UCSD-AML1 (cell line): ENCODE results near the gene TCF25.
A peak's percentile ranks its signal among the peaks of the same experiment; 100 is the strongest.
"Not testable (repeated sequence)": the region's sequence is repeated elsewhere in the genome, so short reads cannot be mapped to it uniquely, and the experiment has no call there.

Experiments
- DNase-seq: peaks from one replicate; lab custom pipeline; 2025; ENCODE audit not compliant: unreplicated experiment; lab: John Stamatoyannopoulos, UW

Gene TCF25

DNA sequence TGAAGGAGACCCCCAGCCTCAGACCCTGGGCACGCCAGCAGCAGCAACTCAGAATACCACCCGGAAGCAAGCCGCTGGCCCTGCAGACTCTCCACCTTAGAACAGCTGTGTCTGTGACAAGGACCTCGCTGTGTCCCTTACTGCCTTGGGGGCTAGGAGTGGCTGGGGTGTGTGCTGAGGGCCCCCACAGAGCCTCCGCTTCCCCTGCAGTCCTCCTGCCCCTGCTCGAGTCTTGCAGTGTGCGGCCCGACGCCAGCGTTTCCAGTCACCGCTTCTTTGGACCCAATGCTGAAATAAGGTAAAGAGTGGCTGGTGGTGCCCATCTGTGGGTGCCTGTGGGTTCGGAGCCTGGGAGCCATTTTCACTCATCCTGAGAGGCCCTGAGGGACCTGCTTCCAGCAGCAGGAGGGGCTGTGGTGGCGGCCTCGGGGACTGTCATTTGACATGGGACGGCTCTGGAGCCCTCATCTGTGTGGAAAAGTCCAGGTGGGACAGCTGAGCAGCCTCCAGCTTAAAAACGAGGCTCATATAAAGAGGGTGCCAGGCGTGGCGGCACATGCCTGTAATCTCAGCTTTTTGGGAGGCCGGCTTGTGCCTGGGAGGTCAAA, 30.6 kb downstream of the TCF25 start:
- DNase-seq, result no peak

DNA sequence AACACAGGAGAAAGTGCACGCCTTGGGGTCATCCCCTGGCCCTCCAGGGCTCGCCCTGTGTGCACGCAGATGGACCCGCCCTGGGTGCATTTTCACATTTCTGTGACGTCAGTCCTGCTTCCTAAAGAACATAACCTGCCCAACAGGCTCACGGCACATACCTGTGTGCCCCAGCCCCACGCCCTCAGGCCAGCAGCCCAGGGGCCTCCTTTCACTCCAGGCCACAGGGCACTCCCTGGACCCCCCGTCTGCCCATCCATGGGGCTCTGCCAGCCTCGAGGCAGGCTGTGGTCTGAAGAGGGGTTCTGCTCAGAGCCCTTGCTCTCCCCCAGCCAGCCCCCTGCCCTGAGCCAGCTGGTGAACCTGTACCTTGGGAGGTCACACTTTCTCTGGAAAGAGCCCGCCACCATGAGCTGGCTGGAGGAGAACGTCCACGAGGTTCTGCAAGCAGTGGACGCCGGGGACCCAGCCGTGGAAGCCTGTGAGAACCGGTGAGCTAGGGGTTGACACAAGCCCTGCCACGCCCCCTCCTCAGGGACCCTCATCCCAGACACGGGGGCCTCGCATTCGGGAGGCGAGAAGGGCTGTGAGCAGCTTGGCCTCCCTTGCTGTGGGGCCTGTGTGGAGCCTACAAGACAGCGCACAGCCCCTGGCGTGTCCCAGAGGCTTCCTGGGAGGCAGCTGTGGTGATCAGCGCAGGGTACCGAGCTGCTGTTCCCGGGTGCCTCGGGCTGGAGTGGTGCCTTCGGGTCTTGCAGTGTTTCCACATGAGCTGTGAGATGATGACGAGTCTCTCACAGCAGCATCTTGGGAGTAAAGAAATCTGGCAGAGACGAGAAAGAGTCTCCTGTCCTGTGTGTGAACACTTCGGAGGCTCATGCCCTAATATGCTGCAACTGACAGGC, 31.5 kb downstream of the TCF25 start:
- DNase-seq, result no peak

DNA sequence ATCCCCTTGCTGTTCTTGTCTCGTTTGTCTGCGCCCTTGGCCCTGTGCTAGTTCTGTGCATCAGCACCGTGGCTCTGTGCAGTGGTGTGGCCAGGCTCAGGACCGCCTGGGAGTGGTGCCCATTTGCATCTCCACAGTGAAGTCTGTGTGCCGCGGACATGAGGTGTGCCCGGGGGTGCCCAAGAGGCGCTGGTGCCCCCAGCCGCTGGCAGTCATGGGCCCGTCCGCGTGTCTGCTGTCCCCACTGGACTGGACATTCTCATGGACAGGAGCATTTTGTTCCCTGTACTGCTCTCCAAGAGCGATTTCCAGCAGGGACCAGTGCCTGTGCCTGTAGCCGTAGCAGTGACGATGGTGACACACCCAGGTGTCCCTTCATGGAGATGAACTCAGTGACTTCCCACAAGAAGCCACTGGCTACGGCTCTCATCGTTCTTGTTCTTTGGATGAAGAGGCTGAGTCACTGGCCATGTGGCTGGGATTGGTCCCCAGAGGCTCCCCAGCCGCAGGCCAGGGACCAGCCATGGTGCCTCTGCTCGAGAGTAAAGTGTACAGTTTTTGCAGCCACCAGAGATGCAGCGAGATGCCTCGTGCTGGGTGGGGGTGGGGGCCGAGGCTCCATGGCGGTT, 32.2 kb downstream of the TCF25 start:
- DNase-seq, result no peak

DNA sequence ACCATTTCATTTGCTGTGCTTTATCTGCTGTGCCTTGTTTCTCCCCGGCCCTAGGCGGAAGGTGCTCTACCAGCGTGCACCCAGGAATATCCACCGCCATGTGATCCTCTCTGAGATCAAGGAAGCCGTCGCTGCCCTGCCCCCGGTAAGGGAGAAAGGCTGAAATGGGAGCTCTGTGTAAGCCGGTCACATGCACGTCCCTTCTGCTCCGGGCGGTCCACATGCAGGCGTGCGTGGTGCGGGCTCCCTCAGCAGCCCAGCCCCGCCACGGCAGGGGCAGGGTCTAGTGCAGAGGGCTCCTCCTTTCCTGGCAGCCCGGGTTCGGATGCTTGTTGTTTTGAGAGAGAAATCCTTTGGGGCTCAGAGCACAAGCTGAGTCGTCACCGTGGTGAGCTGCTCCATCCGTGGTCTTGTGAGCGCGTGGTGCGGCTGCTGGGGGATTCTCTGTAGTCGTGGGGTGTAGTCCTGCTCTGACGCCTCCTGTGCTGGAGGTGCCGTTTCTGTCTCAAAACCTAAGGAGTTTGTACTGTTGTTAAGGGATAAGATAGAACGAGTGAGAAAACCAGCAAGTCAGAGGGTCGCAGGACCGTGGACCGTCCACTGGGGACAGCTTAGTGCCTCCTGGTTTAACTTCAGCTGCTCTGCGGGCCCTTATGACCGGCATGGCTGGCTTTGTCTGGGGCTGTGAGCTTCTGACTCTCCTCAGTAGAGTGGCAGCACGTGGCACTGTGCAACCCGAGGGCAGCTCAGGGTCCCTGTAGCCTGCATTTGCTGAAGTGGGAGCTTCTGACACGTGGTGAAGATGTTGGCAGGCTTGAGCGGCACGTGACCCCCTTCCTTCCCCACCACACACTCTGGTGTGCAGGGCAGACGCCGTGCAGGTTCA, 33.0 kb downstream of the TCF25 start:
- DNase-seq, result no peak

DNA sequence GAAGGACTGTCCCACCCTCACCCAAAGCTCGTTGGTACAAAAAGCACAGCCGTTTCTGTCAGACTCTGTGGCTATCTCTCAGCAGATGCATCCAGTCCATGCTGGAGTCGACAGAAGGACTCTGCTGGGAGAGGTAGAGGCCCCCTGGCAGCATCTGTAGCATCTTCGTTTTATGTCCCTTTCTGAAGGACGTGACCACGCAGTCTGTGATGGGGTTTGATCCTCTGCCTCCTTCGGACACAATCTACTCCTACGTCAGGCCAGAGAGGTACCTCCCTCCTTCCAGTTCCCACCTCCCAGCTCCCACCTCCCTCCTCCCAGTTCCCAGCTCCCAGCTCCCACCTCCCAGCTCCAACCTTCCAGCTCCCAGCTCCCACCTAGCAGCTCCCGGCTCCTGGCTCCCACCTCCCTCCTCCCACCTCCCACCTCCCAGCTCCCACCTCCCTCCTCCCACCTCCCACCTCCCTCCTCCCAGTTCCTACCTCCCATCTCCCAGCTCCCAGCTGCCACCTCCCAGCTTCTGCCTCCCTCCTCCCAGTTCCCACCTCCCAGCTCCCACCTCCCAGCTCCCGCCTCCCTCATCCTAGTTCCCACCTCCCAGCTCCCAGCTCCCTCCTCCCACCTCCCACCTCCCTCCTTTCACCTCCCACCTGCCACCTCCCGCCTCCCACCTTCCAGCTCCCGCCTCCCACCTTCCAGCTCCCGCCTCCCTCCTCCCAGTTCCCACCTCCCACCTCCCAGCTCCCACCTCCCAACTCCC, 33.8 kb downstream of the TCF25 start:
- no peak for DNase-seq

DNA sequence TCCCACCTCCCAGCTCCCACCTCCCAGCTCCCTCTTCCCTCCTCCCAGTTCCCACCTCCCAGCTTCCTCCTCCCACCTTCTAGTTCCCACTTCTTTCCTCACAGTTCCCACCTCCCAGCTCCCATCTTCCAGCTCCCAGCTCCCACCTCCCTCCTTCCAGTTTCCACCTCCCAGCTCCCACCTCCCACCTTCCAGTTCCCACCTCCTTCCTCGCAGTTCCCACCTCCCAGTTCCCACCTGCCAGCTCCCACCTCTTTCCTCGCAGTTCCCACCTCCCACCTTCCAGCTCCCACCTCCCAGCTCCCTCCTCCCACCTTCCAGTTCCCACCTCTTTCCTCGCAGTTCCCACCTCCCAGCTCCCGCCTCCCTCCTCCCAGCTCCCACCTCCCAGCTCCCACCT, 34.8 kb downstream of the TCF25 start:
- DNase-seq, result no peak

DNA sequence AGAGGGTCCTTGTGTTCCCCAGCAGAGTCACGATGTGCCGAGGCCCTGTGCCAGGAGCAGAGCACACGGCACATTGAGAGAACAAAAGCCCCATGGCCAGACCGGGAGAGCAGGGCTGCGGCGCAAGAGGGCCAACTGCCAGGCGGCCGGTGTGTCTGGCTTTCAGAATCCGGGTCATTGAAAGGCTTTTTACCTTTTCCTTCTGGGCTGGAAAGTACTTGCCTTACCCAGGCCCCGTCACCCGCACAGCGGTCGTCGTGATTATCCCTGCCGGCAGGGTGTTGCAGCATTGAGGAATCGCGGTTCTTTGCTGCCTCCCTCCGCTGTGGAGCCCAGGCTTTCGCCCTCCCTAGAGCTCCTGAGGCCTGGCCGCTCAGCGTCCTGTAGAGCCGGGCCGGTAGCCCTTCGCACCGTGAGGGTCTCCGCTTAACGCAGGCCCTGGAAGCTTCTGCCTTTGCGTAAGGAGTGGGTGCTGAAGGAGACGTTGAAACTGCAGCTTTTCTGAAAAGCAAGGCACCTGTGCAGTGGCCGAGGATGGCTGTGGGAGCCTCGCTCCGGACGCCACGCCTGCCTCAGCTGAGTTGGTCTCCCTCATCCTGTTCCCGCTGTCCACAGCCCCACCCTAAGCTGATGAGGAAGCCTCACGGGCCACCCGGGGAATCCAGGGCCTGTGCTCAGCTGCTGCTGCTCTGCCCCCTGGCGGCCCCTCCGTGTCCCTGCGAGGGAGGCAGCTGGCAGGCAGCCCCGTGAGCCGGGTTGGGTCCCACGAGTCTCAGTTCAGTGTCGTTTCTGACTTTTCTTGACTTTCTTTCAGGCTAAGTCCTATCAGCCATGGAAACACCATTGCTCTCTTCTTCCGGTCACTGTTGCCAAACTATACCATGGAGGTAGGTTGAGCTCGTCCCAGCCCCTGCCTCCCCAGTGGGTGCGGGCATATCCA, 36.7 kb downstream of the TCF25 start:
- DNase-seq, result peak; percentile 67

DNA sequence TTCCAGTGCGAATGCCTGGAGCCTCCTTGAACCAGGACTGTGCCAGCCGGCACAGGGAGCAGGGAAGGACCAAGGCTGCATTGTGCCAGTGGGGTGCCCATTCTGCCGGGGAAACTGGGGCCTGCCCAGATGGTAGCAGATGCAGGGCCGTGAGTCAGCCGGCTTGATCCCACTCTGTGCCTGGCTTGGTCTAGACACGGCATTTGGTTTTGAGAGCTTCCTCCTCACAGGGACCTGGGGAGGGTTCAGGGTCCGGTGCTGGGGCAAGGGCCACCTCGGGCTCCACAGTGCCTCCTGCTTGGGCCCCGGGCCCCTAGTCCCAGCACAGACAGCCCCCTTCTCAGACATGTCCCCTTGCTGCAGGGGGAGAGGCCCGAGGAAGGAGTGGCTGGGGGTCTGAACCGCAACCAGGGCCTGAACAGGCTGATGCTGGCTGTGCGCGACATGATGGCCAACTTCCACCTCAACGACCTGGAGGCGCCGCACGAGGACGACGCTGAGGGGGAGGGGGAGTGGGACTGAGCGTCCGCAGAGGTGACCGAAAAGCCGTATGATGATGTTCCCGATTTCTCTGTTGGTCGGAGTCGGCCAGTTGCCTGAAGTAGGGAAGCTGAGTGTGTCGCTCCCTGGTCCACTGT, 37.4 kb downstream of the TCF25 start:
- no peak for DNase-seq

DNA sequence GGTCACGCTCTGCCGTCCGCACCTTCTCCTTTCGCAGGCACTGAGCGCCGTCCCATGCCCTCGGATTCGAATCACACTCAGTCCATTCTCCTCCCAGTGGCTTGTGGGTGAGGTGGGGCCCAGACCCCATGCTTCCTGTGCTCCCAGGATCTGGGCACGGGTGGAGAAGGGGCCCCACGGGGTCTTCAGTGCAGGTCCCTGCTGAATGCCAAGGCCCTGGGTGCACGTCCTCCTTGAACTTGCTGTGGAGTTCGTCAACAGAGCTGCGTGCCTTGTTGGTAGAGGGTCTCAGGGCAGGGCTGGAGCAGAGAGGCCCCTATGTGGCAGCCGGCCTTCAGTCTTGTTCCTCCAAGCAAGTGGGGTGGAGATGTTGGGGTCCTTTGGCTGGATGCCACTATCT, 38.0 kb downstream of the TCF25 start:
- DNase-seq, result no peak

DNA sequence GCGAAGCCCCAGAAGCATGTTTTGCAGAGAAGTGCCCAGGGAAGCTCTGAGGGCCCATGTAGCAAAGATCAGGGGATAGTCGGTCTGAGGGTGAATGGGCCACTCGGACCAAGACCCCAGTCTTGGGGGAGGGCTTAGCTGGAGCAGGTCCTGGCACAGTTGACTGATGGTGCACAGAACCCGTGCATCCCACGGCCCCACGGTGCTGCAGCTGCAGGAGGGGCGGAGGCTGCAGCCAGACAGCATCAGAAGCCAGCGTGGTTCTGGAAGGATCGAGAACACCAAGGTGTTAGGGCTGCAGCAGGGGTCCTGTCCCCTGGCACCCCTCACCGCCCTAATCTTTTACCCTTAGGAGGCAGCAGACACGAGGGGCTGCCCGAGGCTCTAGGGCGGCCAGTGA, 38.8 kb downstream of the TCF25 start:
- DNase-seq, result no peak

DNA sequence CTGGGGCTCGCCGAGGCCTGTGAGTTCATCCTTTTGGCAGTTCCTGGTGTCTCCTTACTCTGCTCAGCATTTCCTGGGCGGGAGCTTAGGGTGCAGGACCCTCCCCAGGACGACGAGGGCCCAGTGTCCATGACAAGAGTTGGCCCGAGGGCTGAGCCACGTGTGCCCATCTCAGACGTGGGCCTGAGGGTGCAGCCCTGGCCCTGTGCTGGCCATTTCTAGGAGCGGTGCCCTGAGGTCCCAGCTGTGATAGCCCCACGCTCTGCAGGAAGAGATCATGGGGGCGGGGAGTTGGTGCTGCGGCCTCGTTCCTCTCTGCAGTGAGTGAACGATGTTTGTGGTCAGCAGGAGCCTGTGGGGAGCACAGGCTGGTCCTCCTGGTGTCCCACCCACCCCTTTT, 39.2 kb downstream of the TCF25 start:
- no peak for DNase-seq

DNA sequence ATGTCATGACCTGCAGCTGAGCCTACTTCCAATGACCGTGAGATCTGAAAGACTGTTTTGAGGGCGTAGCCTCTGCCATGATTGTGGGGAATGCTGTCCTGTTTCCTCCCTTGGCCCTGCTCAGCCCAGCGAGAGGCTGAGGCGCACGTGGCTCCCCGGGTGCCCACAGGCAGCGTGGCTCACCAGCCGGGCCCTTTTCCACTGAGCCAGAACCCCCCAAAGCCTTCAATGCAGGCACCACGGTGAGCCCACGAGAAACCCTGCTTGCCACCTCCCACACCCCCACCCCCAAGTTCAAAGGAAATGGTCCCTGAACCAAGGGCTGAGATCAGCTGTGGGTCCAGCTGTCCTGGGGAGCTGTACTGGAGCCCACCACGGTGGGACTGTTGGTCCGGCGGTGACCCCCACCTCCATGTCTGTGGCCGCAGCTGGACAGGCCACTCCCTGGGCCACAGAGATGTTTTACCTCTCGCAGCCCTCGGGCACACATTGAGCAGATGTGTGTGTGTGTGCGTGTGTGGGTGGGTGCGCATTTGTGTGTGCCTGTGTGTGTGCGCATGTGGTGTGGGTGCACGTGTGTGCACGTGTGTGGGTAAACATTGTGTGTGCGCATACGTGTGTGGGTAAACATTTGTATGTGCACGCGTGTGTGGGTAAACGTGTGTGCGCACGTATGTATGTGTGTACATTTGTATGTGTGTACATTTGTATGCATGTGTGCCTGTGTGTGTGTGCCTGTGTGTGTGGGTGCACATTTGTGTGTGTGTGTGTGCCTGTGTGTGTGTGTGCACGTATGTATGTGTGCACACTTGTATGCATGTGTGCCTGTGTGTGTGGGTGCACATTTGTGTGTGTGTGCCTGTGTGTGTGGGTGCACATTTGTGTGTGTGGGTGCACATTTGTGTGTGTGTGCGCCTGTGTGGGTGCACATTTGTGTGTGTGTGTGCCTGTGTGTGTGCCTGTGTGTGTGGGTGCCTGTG, 40.3 kb downstream of the TCF25 start:
- no peak for DNase-seq

DNA sequence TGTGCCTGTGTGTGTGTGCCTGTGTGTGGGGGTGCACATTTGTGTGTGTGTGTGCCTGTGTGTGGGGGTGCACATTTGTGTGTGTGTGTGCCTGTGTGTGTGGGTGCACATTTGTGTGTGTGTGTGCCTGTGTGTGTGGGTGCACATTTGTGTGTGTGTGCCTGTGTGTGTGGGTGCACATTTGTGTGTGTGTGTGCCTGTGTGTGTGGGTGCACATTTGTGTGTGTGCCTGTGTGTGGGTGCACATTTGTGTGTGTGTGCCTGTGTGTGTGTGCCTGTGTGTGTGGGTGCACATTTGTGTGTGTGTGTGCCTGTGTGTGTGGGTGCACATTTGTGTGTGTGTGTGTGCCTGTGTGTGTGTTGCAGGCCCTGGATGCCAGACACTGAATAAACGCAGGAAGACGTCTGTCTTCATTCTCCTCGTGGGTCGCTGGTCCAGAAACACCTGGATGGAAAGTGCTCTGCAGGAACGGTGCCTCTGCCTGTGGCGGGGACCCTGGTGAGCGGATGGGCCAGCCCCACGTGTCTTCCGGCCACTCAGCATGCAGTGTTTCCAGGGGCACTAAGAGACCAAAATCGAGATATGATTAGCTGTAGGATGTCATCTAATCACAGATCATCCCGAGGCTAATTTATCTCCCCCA, 41.4 kb downstream of the TCF25 start:
- not testable (repeated sequence) for DNase-seq

DNA sequence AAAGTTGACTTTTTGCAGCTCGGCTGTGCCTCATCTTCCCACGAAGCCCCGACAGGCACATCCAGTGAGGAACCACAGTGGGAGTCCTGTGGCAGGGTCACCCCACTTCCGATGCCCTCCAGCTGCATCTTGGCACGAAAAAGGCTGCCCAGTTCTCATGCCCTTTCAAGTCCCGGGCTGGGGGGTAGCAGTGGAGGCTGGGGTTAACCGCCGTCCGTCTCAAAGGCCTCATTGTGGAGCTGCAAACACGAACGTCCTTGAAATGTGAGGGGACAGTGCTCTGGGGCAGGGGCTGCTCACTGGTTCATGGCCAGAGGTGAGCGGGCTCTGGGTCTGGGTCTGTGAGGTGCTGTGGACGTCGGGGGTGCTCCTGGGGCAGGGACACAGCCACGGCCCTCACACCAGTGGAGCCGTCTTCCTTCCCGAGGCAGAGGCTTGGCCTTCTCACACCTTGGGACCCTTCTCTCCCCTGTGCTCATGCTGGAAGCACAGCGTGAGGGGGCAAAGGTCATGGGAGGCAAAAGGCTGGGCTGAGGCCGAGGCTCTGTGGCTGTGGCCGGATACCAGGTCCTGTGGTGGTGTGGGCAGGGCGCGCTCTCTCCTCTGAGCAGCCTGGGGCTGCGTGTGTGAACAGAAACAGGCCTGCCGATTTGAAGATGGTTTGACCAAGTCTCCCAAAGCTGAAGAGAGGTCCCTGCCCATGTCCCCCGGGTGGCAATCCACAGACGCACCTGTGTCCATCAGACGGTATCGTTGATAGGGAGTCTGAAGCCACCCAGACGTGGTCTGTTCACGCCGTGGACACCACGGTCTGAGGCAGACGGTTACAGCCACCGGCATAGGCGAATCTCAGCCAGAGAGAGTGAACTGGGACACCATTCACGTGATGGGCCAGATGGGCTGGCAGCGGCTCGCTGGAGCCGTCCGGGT, 42.2 kb downstream of the TCF25 start:
- no peak for DNase-seq

DNA sequence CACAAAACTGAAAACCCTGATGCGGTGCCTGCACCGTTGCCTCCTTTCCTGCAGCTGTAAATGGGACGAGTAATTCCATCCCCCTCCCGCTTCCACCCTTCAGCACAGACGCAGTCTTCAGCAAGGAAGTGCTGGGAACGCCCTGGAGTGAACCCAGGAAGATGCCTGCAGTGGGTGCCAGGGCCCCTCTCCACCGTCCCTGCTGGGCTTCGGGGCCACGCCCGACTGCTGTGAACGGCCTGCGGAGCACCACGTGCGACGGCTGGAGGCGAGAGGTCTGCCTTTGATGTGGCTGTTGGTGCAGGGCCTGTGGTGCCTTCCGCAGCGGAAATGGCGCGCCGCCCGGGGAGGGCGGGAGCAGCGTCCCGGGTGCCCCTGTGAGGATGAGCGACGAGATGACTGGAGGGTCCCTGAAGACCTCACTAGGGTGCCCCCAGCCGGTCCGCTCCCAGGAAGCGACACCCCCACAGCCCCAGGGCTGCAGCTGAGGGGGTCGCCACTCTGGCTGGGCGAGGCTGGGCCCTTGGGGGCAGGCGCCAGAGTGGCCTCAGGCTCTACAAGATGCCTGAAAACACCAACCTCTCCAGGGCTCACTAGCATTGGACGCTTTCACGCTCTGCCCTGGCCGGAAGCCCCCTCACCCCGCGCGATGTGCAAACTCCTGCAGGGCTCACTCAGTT, 44.5 kb downstream of the TCF25 start:
- DNase-seq, result peak; percentile 89
